Measurements from ENCODE around the gene CTXN2. TPM values are rescaled to one million over a fixed set of nuclear protein-coding genes. Genes with fewer than 3 reads are reported as not detected.

The CTXN2 gene
- total and polyA plus RNA-seq, 2 of the 13 experiments (the other 11 are each of a cell fraction or from before 2014, with no cell fraction given) = not detected

- TF ChIP-seq CENPBD1 (CRISPR knock-in tag; IDR thresholded peaks at IDR 0.05; ENCODE audit: borderline replicate concordance, low read depth) (no peak), ZNF749 (CRISPR knock-in tag; IDR thresholded peaks at IDR 0.05; ENCODE audit: borderline replicate concordance) (no peak), CBX5 (CRISPR knock-in tag; IDR thresholded peaks at IDR 0.05; ENCODE audit: borderline replicate concordance) (no peak), ZNF598 (CRISPR knock-in tag; IDR thresholded peaks at IDR 0.05; ENCODE audit: borderline replicate concordance) (no peak), CBFB (CRISPR knock-in tag; IDR thresholded peaks at IDR 0.05) (no peak), FOSL1 (CRISPR knock-in tag; IDR thresholded peaks at IDR 0.05; ENCODE audit: borderline replicate concordance) (no peak), SKIL (CRISPR knock-in tag; IDR thresholded peaks at IDR 0.05; ENCODE audit: borderline replicate concordance) (no peak), ZNF136 (CRISPR knock-in tag; IDR thresholded peaks at IDR 0.05; ENCODE audit: low read depth) (no peak), ZNF24 (IDR thresholded peaks at IDR 0.05) (no peak), ZNF292 (CRISPR knock-in tag; IDR thresholded peaks at IDR 0.05; ENCODE audit: borderline replicate concordance, low read depth) (no peak), ZFP36L2 (CRISPR knock-in tag; IDR thresholded peaks at IDR 0.05) (0 out of 2 replicates have a peak, but pooled peaks have one; percentile 66), AHR (CRISPR knock-in tag; IDR thresholded peaks at IDR 0.05) (no peak), MAZ (IDR thresholded peaks at IDR 0.05; ENCODE audit: borderline replicate concordance, low read depth, low read length) (no peak), MAZ (CRISPR knock-in tag; IDR thresholded peaks at IDR 0.05; ENCODE audit: low read depth) (no peak), SKI (IDR thresholded peaks at IDR 0.05; ENCODE audit: partially characterized antibody) (no peak), PITX1 (CRISPR knock-in tag; IDR thresholded peaks at IDR 0.05) (no peak), RCOR2 (CRISPR knock-in tag; IDR thresholded peaks at IDR 0.05) (no peak), MTA1 (CRISPR knock-in tag; IDR thresholded peaks at IDR 0.05; ENCODE audit: borderline replicate concordance) (no peak), MED13 (CRISPR knock-in tag; IDR thresholded peaks at IDR 0.05) (no peak), ZBTB7A (CRISPR knock-in tag; IDR thresholded peaks at IDR 0.05) (no peak), HNF1B (CRISPR knock-in tag; IDR thresholded peaks at IDR 0.05) (no peak), IKZF4 (CRISPR knock-in tag; IDR thresholded peaks at IDR 0.05; ENCODE audit: borderline replicate concordance, low read depth, not compliant biosample characterization) (no peak), TFE3 (CRISPR knock-in tag; IDR thresholded peaks at IDR 0.05) (peak; percentile 72), RARA (CRISPR knock-in tag; IDR thresholded peaks at IDR 0.05) (peak; percentile 31; the same call in 1 of the 2 replicates)
These were observed 412 bp upstream of the CTXN2 start (continued) for GRCh38 chr15:48190932-48191573.

All from HepG2 (cell line).